H1 (cell line): ENCODE measurements around the gene KIZ. TPM values are rescaled to one million over a fixed set of nuclear protein-coding genes. Genes with fewer than 3 reads are reported as not detected.

ENCODE experiments used
- ASH2L ChIP-seq: fragments of 200-600, 300-600 bp; sonication (generic); IDR thresholded peaks from one replicate; pipeline ENCODE4 v1.7.1; 2017; ENCODE audit warnings: low read length
- BRCA1 ChIP-seq: IDR thresholded peaks from 2 replicates; pipeline ENCODE4 v1.6.1; 2012; ENCODE audit warnings: low read depth, low read length, improper control_type of control experiment
- CBX5 ChIP-seq: fragments of 300-800, 300-1000 bp; sonication (generic); IDR thresholded peaks from 2 replicates; pipeline ENCODE4 v1.7.1; 2016; ENCODE audit warnings: antibody characterized with exemption, low read length, low read depth
- CHD2 ChIP-seq: IDR thresholded peaks from 2 replicates; pipeline ENCODE4 v1.6.1; 2012; ENCODE audit warnings: low read length, improper control_type of control experiment
- GABPA ChIP-seq: IDR thresholded peaks from 2 replicates; pipeline ENCODE4 v1.6.1; 2011; ENCODE audit warnings: mild to moderate bottlenecking, low read length, moderate library complexity, borderline replicate concordance; ENCODE audit not compliant: insufficient read depth
- GTF2F1 ChIP-seq: IDR thresholded peaks from 2 replicates; pipeline ENCODE4 v1.6.1; 2012; ENCODE audit warnings: low read depth, low read length, improper control_type of control experiment, borderline replicate concordance
- HDAC2 ChIP-seq, 2 experiments: fragments of 300-600 bp in 1 of 2; sonication (generic) in 1 of 2; IDR thresholded peaks; 2 replicates each; pipeline ENCODE4 v1.6.1; 2011 to 2012; ENCODE audit warnings: low read depth in 2 of 2, low read length in 2 of 2, mild to moderate bottlenecking in 2 of 2, moderate library complexity in 2 of 2, borderline replicate concordance in 1 of 2, inconsistent platforms in 1 of 2
- JUN ChIP-seq: IDR thresholded peaks from 2 replicates; pipeline ENCODE4 v1.6.1; 2011; ENCODE audit warnings: low read depth, mild to moderate bottlenecking, improper control_type of control experiment, low read length
- JUND ChIP-seq: IDR thresholded peaks from 2 replicates; pipeline ENCODE4 v1.6.1; 2011; ENCODE audit warnings: mild to moderate bottlenecking, improper control_type of control experiment, low read length
- KDM1A ChIP-seq: fragments of 200-600, 300-600 bp; sonication (generic); IDR thresholded peaks from 2 replicates; pipeline ENCODE4 v1.7.1; 2016; ENCODE audit warnings: mild to moderate bottlenecking, low read length, borderline replicate concordance
- MAFK ChIP-seq: IDR thresholded peaks from 2 replicates; pipeline ENCODE4 v1.6.1; 2012; ENCODE audit warnings: low read depth, mild to moderate bottlenecking, improper control_type of control experiment, low read length
- NANOG ChIP-seq: IDR thresholded peaks from 2 replicates; pipeline ENCODE4 v1.6.1; 2011; ENCODE audit warnings: low read length, low read depth, mild to moderate bottlenecking, inconsistent platforms; ENCODE audit not compliant: insufficient read depth, poor library complexity, severe bottlenecking
- PHF8 ChIP-seq: fragments of 200-600 bp; sonication (generic); conservative IDR thresholded peaks from 2 replicates; pipeline ENCODE4 v1.7.1; 2012; ENCODE audit warnings: low read depth, mild to moderate bottlenecking, inconsistent platforms, low read length, moderate library complexity
- POLR2AphosphoS5 ChIP-seq: IDR thresholded peaks from 2 replicates; pipeline ENCODE4 v1.6.1; 2011; ENCODE audit warnings: low read depth, low read length
- RXRA ChIP-seq: IDR thresholded peaks from 2 replicates; pipeline ENCODE4 v1.6.1; 2011; ENCODE audit warnings: low read depth, mild to moderate bottlenecking, low read length, moderate library complexity; ENCODE audit not compliant: insufficient read depth
- SIN3A ChIP-seq, 2 experiments: IDR thresholded peaks in 1 of 2; conservative IDR thresholded peaks in 1 of 2; 2 replicates each; pipeline ENCODE4 v1.6.1; 2011 to 2012; ENCODE audit warnings: low read length in 2 of 2, improper control_type of control experiment in 1 of 2, low read depth in 1 of 2, mild to moderate bottlenecking in 1 of 2
- SP1 ChIP-seq: IDR thresholded peaks from 2 replicates; pipeline ENCODE4 v1.6.1; 2011; ENCODE audit warnings: low read depth, low read length
- SP2 ChIP-seq: IDR thresholded peaks from 2 replicates; pipeline ENCODE4 v1.6.1; 2012; ENCODE audit warnings: mild to moderate bottlenecking, low read length, inconsistent platforms
- SP4 ChIP-seq: IDR thresholded peaks from 2 replicates; pipeline ENCODE4 v1.6.1; 2012; ENCODE audit warnings: low read length, inconsistent platforms
- SRF ChIP-seq: IDR thresholded peaks from 2 replicates; pipeline ENCODE4 v1.6.1; 2011; ENCODE audit warnings: mild to moderate bottlenecking, low read depth, low read length, moderate library complexity
- SUZ12 ChIP-seq: fragments of 200-600 bp; sonication (generic); IDR thresholded peaks from 2 replicates; pipeline ENCODE4 v1.6.1; 2012; ENCODE audit warnings: mild to moderate bottlenecking, inconsistent platforms, low read length, moderate library complexity, mixed read lengths
- TAF7 ChIP-seq: optimal IDR thresholded peaks from 2 replicates; pipeline ENCODE3; 2011; ENCODE audit warnings: low read depth, mild to moderate bottlenecking, inconsistent platforms, low read length, moderate library complexity, borderline replicate concordance
- YY1 ChIP-seq: IDR thresholded peaks from 2 replicates; pipeline ENCODE4 v1.6.1; 2011; ENCODE audit warnings: low read depth, mild to moderate bottlenecking, low read length
- polyA plus RNA-seq, 7 experiments: library from polyadenylated mRNA; depleted of rRNA in 3 of 7; stranded (reverse) in 5 of 7; unstranded in 2 of 7; fragments of >200 nt in 5 of 7; fragments of 200-250 nt in 2 of 7; gene quantifications; 1 replicate in 5 of 7; 2 replicates in 1 of 7; 4 replicates in 1 of 7; pipeline versions ENCODE4 v1.2.1 to v1.2.3, GENCODE V29; 2011 to 2013; ENCODE audit warnings: missing spikeins in 2 of 7, mixed read lengths in 2 of 7
- total RNA-seq: library from RNA; stranded (reverse); fragmentation: NEBNext Ultra II Directional; extraction: Animal tissue kit (Norgen Biotek cat#: 25700); gene quantifications from 2 replicates; pipeline ENCODE4 v1.2.1, GENCODE V29; 2021
- TF ChIP-seq, protein P1 (sequence below): IDR thresholded peaks from 2 replicates; pipeline ENCODE4 v1.6.1; 2012; ENCODE audit warnings: low read length, inconsistent platforms

KIZ gene
- total and polyA plus RNA-seq, 2 of the 8 experiments (the other 6 are each of a cell fraction or from before 2014, with no cell fraction given), result 13.0 to 51.7 TPM

- TF ChIP-seq NANOG (no peak), BRCA1 (no peak), HDAC2 (IDR thresholded peaks at IDR 0.05; ENCODE audit: borderline replicate concordance in 1 of 2, low read depth in 2 of 2, low read length in 2 of 2) (no peak), SIN3A (conservative IDR thresholded peaks at IDR 0.05 in 1 of 2, IDR thresholded peaks at IDR 0.05 in 1 of 2; ENCODE audit: low read depth in 1 of 2, low read length in 2 of 2) (0 out of 4 replicates have a peak, but pooled peaks of 1 of the 2 experiments have one; percentile 15), MAFK (no peak), JUN (no peak), YY1 (no peak), TAF7 (no peak), SRF (no peak), SP2 (no peak), GABPA (no peak), CBX5 (no peak), KDM1A (no peak), SUZ12 (no peak), PHF8 (no peak), SP4 (no peak), GTF2F1 (no peak), CHD2 (no peak), SP1 (no peak), ASH2L (no peak), RXRA (no peak), JUND (no peak), POLR2AphosphoS5 (no peak)
- TF ChIP-seq, protein P1, sequence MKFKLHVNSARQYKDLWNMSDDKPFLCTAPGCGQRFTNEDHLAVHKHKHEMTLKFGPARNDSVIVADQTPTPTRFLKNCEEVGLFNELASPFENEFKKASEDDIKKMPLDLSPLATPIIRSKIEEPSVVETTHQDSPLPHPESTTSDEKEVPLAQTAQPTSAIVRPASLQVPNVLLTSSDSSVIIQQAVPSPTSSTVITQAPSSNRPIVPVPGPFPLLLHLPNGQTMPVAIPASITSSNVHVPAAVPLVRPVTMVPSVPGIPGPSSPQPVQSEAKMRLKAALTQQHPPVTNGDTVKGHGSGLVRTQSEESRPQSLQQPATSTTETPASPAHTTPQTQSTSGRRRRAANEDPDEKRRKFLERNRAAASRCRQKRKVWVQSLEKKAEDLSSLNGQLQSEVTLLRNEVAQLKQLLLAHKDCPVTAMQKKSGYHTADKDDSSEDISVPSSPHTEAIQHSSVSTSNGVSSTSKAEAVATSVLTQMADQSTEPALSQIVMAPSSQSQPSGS, result no peak
Observed at GRCh38 chr20:21096321-21097043, 29.4 kb upstream of the KIZ start (continued).
